Neural progenitor cell (in vitro differentiated cells): Measurements from ENCODE around the gene KLK6.

Experiments
- EZH2 ChIP-seq: fragments of 200-600 bp; sonication (generic); IDR thresholded peaks from 2 replicates; pipeline ENCODE4 v1.6.1; 2017; ENCODE audit warnings: antibody characterized with exemption, mild to moderate bottlenecking, moderate library complexity
- EZH2phosphoT487 ChIP-seq: fragments of 200-600 bp; sonication (generic); IDR thresholded peaks from 2 replicates; pipeline ENCODE4 v1.6.1; 2017; ENCODE audit warnings: antibody characterized with exemption
- TF ChIP-seq, protein P1 (sequence below): fragments of 200-600 bp; sonication (generic); IDR thresholded peaks from 2 replicates; pipeline ENCODE4 v1.5.1; 2017; ENCODE audit warnings: antibody characterized with exemption, mild to moderate bottlenecking

DNA sequence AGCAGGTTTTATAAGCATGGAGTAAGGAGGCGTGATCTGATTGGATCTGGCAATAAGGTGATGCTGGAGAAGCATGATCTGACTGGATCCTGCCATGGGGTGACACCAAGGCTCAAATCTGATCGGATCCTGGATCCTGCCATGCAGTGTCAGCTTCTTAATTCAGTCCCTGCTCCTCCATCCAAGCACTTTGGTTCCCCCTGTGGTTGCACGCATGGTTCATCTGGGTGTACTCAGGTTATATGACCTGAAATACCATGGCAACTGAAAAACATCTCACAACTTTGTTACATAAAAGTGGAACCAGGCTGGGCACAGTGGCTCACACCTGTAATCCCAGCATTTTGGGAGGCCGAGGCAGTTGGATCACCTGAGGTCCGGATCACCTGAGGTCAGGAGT is 40.6 kb downstream of the KLK6 start:
- TF ChIP-seq, protein P1, sequence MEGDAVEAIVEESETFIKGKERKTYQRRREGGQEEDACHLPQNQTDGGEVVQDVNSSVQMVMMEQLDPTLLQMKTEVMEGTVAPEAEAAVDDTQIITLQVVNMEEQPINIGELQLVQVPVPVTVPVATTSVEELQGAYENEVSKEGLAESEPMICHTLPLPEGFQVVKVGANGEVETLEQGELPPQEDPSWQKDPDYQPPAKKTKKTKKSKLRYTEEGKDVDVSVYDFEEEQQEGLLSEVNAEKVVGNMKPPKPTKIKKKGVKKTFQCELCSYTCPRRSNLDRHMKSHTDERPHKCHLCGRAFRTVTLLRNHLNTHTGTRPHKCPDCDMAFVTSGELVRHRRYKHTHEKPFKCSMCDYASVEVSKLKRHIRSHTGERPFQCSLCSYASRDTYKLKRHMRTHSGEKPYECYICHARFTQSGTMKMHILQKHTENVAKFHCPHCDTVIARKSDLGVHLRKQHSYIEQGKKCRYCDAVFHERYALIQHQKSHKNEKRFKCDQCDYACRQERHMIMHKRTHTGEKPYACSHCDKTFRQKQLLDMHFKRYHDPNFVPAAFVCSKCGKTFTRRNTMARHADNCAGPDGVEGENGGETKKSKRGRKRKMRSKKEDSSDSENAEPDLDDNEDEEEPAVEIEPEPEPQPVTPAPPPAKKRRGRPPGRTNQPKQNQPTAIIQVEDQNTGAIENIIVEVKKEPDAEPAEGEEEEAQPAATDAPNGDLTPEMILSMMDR = no peak
- TF ChIP-seq EZH2 (no peak), EZH2phosphoT487 (no peak)
